Activated T-helper 17 cell treated with anti-CD3 and anti-CD28 coated beads, Interleukin-2, amount 50 U/mL, for 72 hours (primary cell): ENCODE data around the gene CCDC134. TPM values are rescaled to one million over a fixed set of nuclear protein-coding genes. Genes with fewer than 3 reads are reported as not detected.
"Not testable (repeated sequence)": the region's sequence is repeated elsewhere in the genome, so short reads cannot be mapped to it uniquely, and the experiment has no call there.

Experiments used
- ATAC-seq: fragments of 150-1000 bp; cut with Tn5 transposase; replicated peaks from 2 replicates; pipeline ENCODE4 v1.10.0; 2021; ENCODE audit warnings: mild to moderate bottlenecking, moderate library complexity
- H3K27ac Mint-ChIP-seq: one replicate; pipeline ENCODE4 v1.8.0; 2022; ENCODE audit warnings: mixed read lengths
- H3K27me3 Mint-ChIP-seq: one replicate; pipeline ENCODE4 v1.8.0; 2022; ENCODE audit warnings: mixed read lengths
- H3K36me3 Mint-ChIP-seq: one replicate; pipeline ENCODE4 v1.8.0; 2022; ENCODE audit warnings: low read depth, mild to moderate bottlenecking, mixed read lengths
- H3K4me1 Mint-ChIP-seq: one replicate; pipeline ENCODE4 v1.8.0; 2022; ENCODE audit warnings: mixed read lengths
- H3K4me3 Mint-ChIP-seq: one replicate; pipeline ENCODE4 v1.8.0; 2022; ENCODE audit warnings: mild to moderate bottlenecking, mixed read lengths
- H3K9me3 Mint-ChIP-seq: one replicate; pipeline ENCODE4 v1.8.0; 2022; ENCODE audit warnings: mixed read lengths
- total RNA-seq, 2 donors: library from RNA; stranded (reverse); gene quantifications; one replicate each; pipeline ENCODE4 v1.2.3, GENCODE V29; 2022

The CCDC134 gene
- total RNA-seq, 2 donors from 2014 or later, result 21.6 to 22.3 TPM

DNA sequence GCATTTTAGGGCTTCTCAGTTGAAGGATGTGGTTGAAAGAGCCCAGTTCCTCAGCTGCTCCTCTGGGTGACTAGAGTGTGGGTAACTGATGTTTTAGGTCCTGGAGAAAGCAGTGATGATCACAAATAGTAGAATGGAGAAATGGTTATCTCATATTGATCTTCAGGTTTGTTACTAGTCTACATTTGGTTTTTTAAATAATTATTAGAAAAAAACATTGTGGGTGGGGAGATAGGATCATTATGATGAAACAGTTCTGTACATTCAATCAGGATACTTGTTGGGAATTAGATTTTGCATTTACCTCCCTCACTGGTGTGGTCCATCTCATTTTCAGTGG, 57.4 kb downstream of the CCDC134 start:
- no peak for ATAC-seq
- Mint-ChIP-seq H3K27me3 (no peaks in the 10 kb centered on the region), H3K4me1 (peaks cover 50% of the 10 kb centered on the region), H3K9me3 (no peaks in the 10 kb centered on the region), H3K4me3 (peak overlapping the region; percentile 78), H3K36me3 (peaks cover 66% of the 10 kb centered on the region), H3K27ac (peak overlapping the region; percentile 98)

DNA sequence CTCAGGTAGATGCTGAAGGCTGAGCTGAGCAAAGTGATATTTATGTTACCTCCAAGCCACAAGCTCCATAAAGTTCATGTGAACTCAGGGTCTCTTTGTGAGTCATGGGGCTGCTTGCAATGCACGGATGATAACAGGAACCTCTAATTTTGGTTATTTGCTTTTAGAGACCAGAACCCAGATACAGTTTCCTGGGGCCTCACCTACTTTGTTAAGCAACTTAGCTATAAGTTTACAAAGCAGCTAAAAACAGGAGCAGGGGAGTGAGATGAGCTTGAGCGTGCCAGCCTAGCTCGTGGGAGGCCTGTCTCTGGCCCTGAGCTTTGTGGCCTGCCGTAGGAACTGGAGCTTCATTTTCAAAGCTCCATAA, 61.7 kb downstream of the CCDC134 start:
- H3K9me3 Mint-ChIP-seq, result no peaks in the 10 kb centered on the region
- H3K4me1 Mint-ChIP-seq, result peaks cover 50% of the 10 kb centered on the region
- no peaks in the 10 kb centered on the region for H3K27me3 Mint-ChIP-seq
- peaks cover 67% of the 10 kb centered on the region for H3K36me3 Mint-ChIP-seq
- peak overlapping the region; percentile 86 for H3K4me3 Mint-ChIP-seq
- ATAC-seq, result peak; percentile 62
- H3K27ac Mint-ChIP-seq, result peak overlapping the region; percentile 100

DNA sequence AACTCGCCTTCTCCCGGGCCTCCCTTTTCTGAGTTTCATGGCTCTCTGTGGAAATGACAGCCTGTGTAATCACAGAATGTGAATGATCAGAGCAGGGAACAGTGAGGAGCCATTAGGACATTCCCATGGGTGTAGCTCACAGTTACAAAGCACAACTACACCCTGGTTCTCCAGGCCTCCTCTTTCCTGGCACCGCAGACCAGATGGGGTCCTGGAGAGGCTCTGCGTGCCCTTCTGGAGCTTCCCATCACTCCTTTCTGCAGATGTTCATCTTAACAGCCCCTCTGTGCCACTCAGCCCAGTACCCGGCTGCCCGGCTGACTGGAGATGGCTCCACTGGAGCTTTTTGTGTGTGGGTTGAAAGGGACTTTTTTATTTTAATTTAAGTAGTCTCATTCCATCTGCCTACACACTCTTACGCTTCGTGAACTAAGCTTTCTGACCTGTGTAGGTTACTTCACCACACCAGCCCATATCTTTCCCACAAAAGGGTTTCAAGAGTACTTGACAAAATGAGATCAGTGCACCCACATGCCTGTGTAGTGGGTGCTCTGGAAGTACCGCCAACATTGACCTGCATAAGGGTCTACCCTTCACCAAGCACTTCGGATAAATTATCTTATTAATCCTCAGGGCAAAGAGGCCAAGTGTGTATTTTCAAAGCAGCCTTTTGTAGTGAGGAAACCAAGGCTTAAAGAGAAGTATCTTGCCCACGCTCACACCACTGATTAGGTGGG, 62.2 kb downstream of the CCDC134 start:
- H3K9me3 Mint-ChIP-seq, result no peaks in the 10 kb centered on the region
- peak overlapping the region; percentile 86 for H3K4me3 Mint-ChIP-seq
- no peaks in the 10 kb centered on the region for H3K27me3 Mint-ChIP-seq
- peaks cover 67% of the 10 kb centered on the region for H3K36me3 Mint-ChIP-seq
- peak; percentile 77 for ATAC-seq
- H3K27ac Mint-ChIP-seq, result peak overlapping the region; percentile 100
- H3K4me1 Mint-ChIP-seq, result peaks cover 46% of the 10 kb centered on the region

DNA sequence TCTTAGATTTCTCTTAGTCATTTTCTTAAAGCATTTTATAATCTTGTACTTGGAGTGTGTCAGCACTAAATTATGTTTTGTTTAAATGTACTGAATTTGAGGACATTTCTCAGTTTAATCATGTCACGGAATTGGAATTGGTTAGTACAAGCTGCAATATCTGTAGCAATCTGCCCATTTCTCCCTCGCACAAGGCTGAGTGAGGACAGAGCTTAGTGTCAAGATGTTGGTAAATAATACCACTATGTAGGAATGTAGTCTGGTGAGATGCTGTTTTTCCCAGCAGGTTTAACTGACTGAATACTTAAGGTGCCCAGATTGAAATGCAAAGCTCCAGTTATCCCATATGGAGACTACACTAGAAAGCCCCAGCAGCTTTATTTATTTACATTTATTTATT, 63.0 kb downstream of the CCDC134 start:
- Mint-ChIP-seq H3K27ac (peak overlapping the region; percentile 100), H3K4me1 (peaks cover 38% of the 10 kb centered on the region), H3K4me3 (peak overlapping the region; percentile 86), H3K27me3 (no peaks in the 10 kb centered on the region), H3K9me3 (no peaks in the 10 kb centered on the region), H3K36me3 (peaks cover 67% of the 10 kb centered on the region)
- no peak for ATAC-seq

DNA sequence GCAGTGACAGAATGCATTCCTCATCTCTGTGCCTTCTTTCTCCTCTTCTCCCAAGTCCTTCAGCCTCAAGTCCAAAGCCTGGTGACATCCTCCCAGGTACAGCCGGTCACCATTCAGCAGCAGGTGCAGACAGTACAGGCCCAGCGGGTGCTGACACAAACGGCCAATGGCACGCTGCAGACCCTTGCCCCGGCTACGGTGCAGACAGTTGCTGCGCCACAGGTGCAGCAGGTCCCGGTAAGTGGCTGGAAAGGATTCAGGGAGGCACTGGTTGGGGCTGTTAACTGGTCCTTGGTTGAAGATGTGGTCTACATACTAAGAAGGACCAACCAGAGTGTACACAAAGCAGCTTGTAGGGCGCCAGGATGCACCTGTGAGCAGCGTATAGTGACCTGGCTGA, 68.1 kb downstream of the CCDC134 start:
- H3K4me3 Mint-ChIP-seq, result no peak overlapping the region
- H3K27ac Mint-ChIP-seq, result no peak overlapping the region
- no peaks in the 10 kb centered on the region for H3K9me3 Mint-ChIP-seq
- peaks cover 91% of the 10 kb centered on the region for H3K36me3 Mint-ChIP-seq
- H3K27me3 Mint-ChIP-seq, result no peaks in the 10 kb centered on the region
- ATAC-seq, result no peak
- H3K4me1 Mint-ChIP-seq, result peaks cover 13% of the 10 kb centered on the region

DNA sequence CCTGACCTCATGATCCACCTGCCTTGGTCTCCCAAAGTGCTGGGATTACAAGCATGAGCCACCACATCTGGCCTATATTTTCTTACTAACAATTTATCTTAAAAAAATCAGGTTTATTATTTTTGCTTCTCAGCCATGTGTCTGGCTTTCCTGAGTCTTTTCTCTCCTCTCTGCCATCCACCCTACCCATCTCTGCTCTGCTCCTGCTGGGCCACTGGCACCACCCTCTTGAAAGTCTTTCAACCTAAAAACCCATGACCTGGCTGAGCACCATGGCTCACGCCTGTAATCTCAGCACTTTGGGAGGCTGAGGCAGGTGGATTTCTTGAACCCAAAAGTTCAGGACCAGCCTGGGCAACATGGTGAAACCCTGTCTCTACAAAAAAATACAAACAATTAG, 69.6 kb downstream of the CCDC134 start:
- not testable (repeated sequence) for H3K4me3 Mint-ChIP-seq, ATAC-seq, H3K27me3 Mint-ChIP-seq, H3K27ac Mint-ChIP-seq, H3K9me3 Mint-ChIP-seq
- H3K36me3 Mint-ChIP-seq, result peaks cover 100% of the 10 kb centered on the region
- H3K4me1 Mint-ChIP-seq, result peaks cover 11% of the 10 kb centered on the region

DNA sequence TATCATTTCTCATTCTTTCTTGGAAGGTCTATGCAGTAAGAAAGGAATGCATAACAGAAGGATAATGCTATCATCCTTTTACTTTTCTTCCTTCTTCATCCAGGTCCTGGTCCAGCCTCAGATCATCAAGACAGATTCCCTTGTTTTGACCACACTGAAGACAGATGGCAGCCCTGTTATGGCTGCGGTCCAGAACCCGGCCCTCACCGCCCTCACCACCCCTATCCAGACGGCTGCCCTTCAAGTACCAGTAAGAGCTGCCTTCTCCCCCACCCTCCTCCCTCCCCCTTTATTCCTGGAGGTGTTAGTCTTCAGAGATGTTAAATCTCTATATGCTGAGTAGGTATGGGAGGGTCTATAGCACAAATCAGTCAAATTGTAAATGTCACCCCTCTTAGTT, 70.3 kb downstream of the CCDC134 start:
- Mint-ChIP-seq H3K36me3 (peaks cover 100% of the 10 kb centered on the region), H3K4me3 (no peak overlapping the region), H3K4me1 (peaks cover 7% of the 10 kb centered on the region), H3K9me3 (no peaks in the 10 kb centered on the region), H3K27me3 (no peaks in the 10 kb centered on the region), H3K27ac (no peak overlapping the region)
- no peak for ATAC-seq

DNA sequence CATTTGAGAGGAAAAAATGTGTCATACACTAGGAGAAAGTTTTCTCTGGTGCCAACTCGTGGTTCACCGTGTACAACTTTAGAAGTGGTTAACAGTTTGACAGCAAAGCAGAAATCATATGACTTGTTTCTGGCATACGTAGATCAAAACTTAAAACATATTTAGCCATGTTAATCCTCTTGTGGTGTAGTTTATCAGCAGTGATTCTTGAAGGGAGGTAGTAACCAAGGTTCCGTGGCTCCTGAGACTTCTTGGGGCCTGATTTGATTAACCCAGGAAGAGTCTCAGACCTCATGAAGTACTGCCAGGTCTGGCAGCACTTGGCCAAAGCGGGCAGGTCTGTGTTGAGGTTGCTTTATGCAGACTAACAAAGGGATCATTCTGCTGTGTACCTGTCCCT, 72.9 kb downstream of the CCDC134 start:
- peak overlapping the region; percentile 98 for H3K27ac Mint-ChIP-seq
- H3K9me3 Mint-ChIP-seq, result no peaks in the 10 kb centered on the region
- peaks cover 100% of the 10 kb centered on the region for H3K36me3 Mint-ChIP-seq
- ATAC-seq, result peak; percentile 90
- H3K4me3 Mint-ChIP-seq, result peak overlapping the region; percentile 80
- H3K27me3 Mint-ChIP-seq, result no peaks in the 10 kb centered on the region
- peaks cover 16% of the 10 kb centered on the region for H3K4me1 Mint-ChIP-seq

DNA sequence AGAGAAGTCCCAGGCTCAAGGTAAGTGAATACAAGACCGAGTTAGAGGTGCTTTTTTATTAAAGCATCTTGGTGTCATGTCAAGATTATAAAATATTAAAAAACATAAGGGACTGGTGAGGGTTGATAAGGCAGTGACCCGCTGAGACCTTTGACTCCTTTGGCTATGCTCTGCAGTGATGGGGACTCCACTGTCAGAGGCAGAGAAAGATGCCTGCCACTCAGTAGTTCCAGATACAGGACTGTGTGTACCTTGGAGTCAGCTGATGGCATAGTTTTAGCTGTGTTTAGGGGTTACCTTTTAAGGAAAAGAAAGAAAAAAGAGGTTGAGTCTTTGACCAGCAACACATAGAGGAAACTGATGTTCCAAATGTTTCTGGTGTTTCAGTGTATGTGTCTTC, 73.6 kb downstream of the CCDC134 start:
- peaks cover 16% of the 10 kb centered on the region for H3K4me1 Mint-ChIP-seq
- H3K4me3 Mint-ChIP-seq, result peak overlapping the region; percentile 80
- H3K9me3 Mint-ChIP-seq, result no peaks in the 10 kb centered on the region
- H3K27ac Mint-ChIP-seq, result peak overlapping the region; percentile 98
- H3K27me3 Mint-ChIP-seq, result no peaks in the 10 kb centered on the region
- H3K36me3 Mint-ChIP-seq, result peaks cover 100% of the 10 kb centered on the region
- no peak for ATAC-seq

DNA sequence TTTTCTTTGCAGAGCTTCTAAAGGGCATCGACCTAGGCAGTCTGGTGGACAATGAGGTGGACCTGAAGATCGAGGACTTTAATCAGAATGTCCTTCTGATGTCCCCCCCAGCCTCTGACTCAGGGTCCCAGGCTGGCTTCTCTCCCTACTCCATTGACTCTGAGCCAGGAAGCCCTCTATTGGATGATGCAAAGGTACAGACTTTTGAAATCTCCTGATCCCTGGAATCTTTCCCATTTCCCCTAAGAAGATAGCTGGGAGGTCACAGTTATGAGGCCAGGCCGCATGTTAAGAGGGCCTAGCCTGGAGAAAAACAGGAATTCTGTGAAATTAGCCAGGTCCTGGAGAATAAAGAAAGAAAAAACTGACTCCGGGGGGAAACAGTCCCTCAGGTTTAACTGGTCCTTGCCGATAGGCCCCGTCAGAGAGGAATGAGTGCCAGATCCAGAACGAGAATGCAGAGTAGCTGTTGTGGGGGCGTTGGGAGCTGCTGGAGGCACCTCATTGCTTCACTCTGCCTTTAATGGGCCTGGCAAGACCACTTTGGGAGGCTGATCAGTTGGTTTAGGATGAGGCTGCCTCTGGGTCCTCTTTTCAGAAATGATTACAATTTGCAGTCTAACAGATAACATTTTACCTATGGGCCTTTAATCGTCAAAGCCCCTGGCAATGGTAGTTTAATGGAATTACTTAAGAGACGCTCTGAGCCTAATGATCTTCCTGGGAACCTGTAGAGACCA, 75.2 kb downstream of the CCDC134 start:
- Mint-ChIP-seq H3K36me3 (peaks cover 100% of the 10 kb centered on the region), H3K4me1 (peaks cover 16% of the 10 kb centered on the region), H3K9me3 (no peaks in the 10 kb centered on the region), H3K4me3 (peak overlapping the region; percentile 80), H3K27ac (peak overlapping the region; percentile 85), H3K27me3 (no peaks in the 10 kb centered on the region)
- ATAC-seq, result no peak

Other genes starting within 250 kb of the CCDC134 start
- not detected for gene CSDC2, start 239.7 kb upstream of the CCDC134 start, total RNA-seq
- gene PMM1, start 210.8 kb upstream of the CCDC134 start, total RNA-seq, result 10 to 100 TPM; 41.0 to 54.7 TPM
- gene DESI1, start 179.6 kb upstream of the CCDC134 start, total RNA-seq, result 10 to 100 TPM; 31.1 to 60.3 TPM
- 100 to 1,000 TPM; 237 to 428 TPM for gene XRCC6, start 179.4 kb upstream of the CCDC134 start, total RNA-seq
- 100 to 1,000 TPM; 175 to 256 TPM for gene SNU13, start 111.8 kb upstream of the CCDC134 start, total RNA-seq
- 10 to 100 TPM; 39.8 to 40.1 TPM for gene MEI1, start 101.2 kb upstream of the CCDC134 start, total RNA-seq
- 100 to 1,000 TPM; 126 to 162 TPM for gene SREBF2, start 32.4 kb downstream of the CCDC134 start, total RNA-seq
- gene SHISA8, start 114.4 kb downstream of the CCDC134 start, total RNA-seq, result 1 to 10 TPM in 1 of 2 donors, not detected in 1; 2.8 TPM
- gene TNFRSF13C, start 126.1 kb downstream of the CCDC134 start, total RNA-seq, result 1 to 10 TPM; 2.7 to 7.7 TPM
- 10 to 100 TPM; 62.3 to 90.5 TPM for gene CENPM, start 146.5 kb downstream of the CCDC134 start, total RNA-seq
- gene SEPTIN3, start 168.8 kb downstream of the CCDC134 start, total RNA-seq, result 1 to 10 TPM; 2.1 to 4.1 TPM
- gene WBP2NL, start 198.1 kb downstream of the CCDC134 start, total RNA-seq, result 1 to 10 TPM in 1 of 2 donors, under 1 TPM in 1; 0.50 to 2.1 TPM